GM18508 (cell line): ENCODE measurements around the gene NANS.
A peak's percentile ranks its signal among the peaks of the same experiment; 100 is the strongest.
"Not testable (repeated sequence)": the region's sequence is repeated elsewhere in the genome, so short reads cannot be mapped to it uniquely, and the experiment has no call there.

Experiments used
- ATAC-seq: cut with Tn5 transposase; IDR thresholded peaks from one replicate; pipeline ENCODE4 v1.9.1; 2021; ENCODE audit warnings: moderate number of reproducible peaks; ENCODE audit not compliant: insufficient read depth, unreplicated experiment

The NANS gene

GRCh38 chr9:98095401-98095800 lies 38.9 kb downstream of the NANS start:
- no peak for ATAC-seq

GRCh38 chr9:98096091-98096490 lies 39.6 kb downstream of the NANS start:
- ATAC-seq: no peak

DNA sequence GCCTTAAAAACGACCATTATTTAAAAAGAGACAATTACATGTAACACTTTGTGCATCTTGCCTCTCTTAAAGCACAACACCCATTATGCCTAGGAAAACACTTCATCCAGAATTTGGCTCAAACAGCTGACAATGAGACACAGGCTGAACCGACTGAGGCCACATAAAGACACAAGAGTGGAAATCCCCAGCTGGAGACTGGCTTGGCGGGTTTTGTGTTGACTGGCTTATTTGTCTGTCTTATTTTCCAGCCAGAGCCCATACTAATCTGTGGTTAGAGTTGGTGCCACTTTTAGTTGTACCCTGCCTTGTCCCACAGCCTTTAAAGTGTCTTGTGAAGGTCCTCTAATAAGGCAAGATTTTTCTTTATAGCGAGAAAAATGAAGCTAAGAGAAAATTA lies 41.3 kb downstream of the NANS start:
- ATAC-seq: no peak

DNA sequence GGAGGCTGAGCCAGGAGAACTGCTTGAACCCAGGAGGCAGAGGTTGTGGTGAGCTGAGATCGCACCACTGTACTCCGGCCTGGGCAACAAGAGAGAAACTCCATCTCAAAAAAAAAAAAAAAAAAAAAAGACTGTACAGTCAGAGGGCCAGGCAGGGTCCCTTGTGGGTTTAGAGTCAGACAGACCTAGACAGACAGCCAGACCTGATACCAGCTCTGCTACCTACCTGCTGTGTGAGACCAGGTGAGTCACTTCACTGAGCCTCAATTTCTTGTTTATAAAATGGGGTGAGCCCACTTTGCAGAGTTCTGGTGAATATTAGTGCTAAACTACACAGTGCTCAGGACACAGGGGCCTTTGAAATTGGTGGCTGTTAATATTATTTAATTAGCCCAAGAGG lies 42.8 kb downstream of the NANS start:
- no peak for ATAC-seq

GRCh38 chr9:98099898-98100297 lies 43.4 kb downstream of the NANS start:
- ATAC-seq: no peak

DNA sequence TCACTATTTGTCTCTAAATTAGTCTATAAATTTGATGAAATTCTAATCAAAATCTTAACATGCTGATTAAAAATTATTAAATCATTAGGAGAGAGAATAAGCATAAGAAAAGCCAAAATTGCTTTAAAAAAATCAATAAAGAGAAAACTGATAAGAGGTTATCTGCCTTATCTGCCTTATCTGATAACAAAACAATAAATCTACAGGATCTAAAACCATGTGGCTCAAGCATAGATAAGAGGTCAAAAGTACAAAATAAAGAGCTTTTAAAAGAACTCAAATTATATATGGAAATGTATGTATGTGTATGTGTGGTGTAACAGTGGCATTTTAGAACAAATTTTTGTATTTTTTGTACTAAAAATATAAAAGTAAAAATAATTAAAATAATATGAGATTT lies 43.9 kb downstream of the NANS start:
- no peak for ATAC-seq

DNA sequence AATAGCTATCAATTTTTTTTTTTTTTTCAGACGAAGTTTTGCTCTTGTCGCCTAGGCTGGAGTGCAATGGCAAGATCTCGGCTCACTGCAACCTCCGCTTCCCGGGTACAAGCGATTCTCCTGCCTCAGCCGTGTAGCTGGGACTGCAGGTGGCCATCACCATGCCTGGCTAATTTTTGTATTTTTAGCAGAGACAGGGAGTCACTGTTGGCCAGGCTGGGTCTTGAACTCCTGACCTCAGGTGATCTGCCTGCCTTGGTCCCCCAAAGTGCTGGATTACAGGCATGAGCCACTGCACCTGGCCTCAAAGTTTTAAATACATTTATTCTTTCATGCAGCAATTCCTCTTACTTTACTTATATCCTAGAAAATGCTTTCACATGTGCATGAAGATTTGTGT lies 44.9 kb downstream of the NANS start:
- no peak for ATAC-seq

DNA sequence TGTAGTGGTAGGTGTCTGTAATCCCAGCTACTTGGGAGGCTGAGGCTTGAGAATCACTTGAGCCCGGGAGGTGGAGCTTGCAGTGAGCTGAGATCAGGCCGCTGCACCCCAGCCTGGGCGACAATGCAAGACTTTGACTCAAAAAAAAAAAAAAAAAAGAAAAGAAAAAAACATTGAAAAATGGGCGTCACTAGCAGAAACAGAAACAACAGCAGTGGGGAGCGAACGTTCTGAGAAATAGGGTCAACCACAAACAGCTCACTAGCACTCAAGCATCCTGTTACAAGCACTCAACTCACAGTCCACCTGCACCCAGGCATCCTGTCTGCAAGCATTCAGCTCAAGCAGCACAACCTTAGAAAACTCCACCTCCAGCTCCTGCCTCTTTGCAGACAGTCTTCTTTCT lies 45.3 kb downstream of the NANS start:
- peak; percentile 96 for ATAC-seq

- ATAC-seq: no peak
These were observed 47.9 kb downstream of the NANS start for GRCh38 chr9:98104445-98104881.

DNA sequence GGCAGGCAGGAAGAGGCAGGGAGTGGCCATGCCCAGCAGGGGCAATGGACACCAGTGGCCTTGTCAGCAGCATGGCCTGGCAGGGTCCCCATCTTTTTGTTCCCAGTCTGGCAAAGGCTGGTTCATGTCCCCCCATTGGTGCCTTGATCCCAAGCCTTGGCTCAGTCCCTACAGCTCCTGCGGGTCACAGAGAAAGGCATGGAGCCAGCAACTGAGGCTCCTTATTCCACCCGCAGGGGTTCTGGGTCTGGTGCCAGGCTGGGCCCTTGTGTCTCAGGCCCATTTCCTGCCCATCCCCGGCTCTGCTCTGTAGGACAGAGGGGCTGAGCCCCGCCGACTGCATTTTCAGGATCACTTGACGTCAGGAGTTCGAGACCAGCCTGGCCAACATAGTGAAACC lies 48.5 kb downstream of the NANS start:
- no peak for ATAC-seq

- no peak for ATAC-seq
These were observed 51.4 kb downstream of the NANS start for GRCh38 chr9:98107926-98108325.

GRCh38 chr9:98108531-98109031 lies 52.0 kb downstream of the NANS start:
- ATAC-seq: peak; percentile 45

- ATAC-seq: no peak
These were observed 52.5 kb downstream of the NANS start for GRCh38 chr9:98109052-98109451.

DNA sequence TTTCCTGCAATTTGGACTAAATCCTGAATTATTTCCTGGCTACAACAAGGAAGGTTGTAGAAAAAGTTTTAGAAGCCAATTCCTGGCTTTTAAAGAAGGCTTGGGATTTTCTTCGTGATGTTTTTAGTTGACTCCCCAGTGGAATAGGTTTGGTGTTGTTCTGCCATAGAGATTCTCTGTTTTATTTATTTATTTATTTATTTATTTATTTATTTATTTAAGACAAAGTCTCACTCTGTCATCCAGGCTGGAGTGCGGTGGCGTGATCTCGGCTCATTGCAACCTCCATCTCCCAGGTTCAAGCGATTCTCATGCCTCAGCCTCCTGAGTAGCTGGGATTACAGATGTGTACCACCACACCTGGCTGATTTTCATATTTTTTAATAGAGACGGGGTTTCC lies 60.6 kb downstream of the NANS start:
- not testable (repeated sequence) for ATAC-seq

DNA sequence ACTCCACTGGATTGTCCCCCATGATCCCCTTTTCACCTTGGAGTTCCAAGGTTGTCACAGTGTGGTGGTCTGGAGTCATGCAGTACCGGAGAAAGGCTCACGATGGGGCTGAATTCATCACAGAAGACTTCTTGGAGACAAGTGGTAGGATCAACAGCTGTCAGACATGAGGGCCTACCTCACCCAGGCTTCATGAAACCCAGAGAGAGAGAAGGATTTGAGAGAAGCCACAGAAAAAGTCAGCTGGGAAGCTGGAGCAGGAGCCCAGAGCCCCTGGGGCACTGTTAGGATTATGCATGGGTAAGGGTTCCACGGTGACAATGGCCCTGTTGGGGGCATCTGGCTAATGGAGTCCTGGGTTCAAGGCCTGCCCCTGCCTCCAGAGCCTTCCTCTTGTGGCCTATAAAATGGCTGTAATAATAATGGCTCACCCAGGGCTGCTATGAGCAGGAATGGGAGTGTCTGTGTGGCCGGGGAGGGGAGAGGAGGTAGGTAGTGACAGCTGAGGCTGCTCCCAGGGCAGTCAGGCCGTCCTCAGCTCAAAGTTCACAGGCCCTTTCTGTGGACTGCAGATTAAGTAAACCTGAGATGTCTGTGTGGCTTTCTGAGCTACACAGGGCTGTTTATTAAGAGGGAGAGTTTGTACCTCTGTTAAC lies 61.6 kb downstream of the NANS start:
- ATAC-seq: no peak

DNA sequence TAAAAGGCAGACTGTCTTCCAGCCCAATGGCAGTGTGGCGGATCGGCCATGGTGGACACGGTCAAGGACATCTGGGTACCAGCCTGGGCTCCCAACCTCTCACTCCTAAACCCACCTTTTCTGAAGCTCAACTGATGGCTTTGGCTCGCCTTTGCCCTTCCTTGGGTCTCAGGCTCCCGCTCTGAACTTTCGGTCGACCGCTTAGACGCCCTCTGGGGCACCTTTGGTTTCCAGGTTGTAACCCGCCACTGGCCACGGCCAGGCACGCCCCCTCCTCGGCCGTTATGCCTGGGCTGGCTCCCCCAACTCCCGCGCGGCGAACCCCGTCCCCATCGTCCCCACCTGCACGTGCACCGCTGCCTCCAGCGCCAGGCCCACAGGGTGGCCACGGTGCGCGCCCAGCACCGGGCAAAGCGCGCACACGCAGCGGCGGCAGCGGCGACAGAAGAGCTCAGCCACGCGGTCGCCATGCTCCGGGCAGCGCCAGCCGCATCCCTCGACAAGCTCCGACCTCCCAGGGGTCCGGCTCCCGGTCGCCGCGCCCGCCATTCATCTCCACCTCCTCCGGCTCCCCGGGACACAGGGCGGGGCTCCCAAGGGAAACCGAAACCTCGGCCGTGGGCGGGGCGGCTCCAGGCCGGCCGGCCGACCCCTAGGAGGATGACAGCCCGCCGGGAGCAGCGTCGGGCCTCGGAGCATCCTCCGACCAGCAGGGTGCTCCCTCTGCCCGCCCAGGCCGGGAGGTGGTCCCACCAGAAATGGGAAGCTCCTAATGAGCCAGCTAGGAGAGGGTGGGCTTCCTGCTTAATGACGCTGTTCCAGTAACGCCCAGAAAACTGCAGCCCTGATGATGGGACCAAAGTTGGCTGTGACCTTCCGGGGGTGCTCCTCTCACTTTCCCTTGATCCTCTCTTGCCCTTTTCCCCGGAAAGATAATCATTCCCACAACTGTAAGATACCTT lies 62.4 kb downstream of the NANS start, which contains the start of gene TRIM14:
Gene TRIM14, minus strand, starts transcription at position 583 of the 962 bp plus-strand sequence. Its CDS starts 34 bp downstream, at position 549.
- ATAC-seq: no peak

GRCh38 chr9:98120476-98120875 lies 63.9 kb downstream of the NANS start:
- no peak for ATAC-seq

- no peak for ATAC-seq
These were observed 64.5 kb downstream of the NANS start for GRCh38 chr9:98121058-98121457.

GRCh38 chr9:98124091-98124490 lies 67.6 kb downstream of the NANS start:
- ATAC-seq: not testable (repeated sequence)

DNA sequence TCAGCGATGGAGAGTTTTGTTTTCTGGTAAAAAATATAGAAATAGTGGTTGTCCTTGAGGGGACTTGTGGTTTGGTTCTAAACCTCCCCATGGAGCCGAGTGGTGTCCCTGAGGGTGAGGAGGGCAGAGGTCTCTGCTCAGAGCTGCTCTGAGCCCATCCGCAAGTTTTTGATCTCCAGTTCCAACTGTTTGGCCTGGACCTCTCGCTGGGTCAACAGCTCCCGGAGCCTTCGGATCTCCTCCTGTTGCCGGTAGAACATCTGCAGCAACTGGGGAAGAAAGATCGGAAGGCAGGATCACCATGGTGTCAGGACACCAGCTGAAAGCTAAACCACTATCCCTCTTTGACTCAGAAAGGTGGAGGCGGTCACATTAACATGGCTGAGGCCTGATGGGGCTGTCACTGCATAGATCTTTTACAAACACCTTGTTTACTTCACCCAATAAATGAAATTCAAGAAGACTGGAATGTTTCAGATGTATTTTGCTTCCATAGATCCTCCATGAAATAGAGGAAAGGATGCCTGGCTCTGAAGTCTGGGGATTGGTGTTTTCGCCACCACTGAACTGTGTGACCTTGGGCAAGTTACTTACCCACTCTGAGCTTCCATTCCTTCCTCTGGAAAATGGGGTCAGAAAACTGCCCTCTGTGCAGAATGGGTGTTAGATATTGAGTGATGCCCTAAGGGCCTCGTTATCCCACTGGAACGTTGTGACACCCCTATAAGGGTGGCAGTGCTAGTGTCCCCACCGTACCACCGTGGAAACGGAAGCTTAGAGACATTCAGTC lies 68.3 kb downstream of the NANS start:
- no peak for ATAC-seq
